MV-4-11 (cell line): Measurements from ENCODE around the gene NEK9.
A peak's percentile ranks its signal among the peaks of the same experiment; 100 is the strongest.

ENCODE experiments used
- DNase-seq: peaks from one replicate; lab custom pipeline; 2025; lab: John Stamatoyannopoulos, UW

Gene NEK9

GRCh38 chr14:75144944-75145343, 18.1 kb upstream of the NEK9 start:
- DNase-seq, result peak; percentile 79

- no peak for DNase-seq
These were observed 17.1 kb upstream of the NEK9 start for GRCh38 chr14:75143761-75144527.

- no peak for DNase-seq
These were observed 15.6 kb upstream of the NEK9 start for GRCh38 chr14:75142494-75142893.

GRCh38 chr14:75141967-75142366, 15.1 kb upstream of the NEK9 start:
- peak; percentile 28 for DNase-seq

- DNase-seq, result no peak
These were observed 14.2 kb upstream of the NEK9 start for GRCh38 chr14:75141062-75141461.

- no peak for DNase-seq
These were observed 13.8 kb upstream of the NEK9 start for GRCh38 chr14:75140620-75141019.

GRCh38 chr14:75139185-75139584, 12.3 kb upstream of the NEK9 start:
- no peak for DNase-seq

GRCh38 chr14:75138492-75138891, 11.6 kb upstream of the NEK9 start:
- peak; percentile 85 for DNase-seq

- DNase-seq, result no peak
These were observed 7.8 kb upstream of the NEK9 start for GRCh38 chr14:75134644-75135043.

GRCh38 chr14:75133597-75133996, 6.7 kb upstream of the NEK9 start:
- DNase-seq, result no peak

- DNase-seq, result peak; percentile 70
These were observed 5.7 kb upstream of the NEK9 start for GRCh38 chr14:75132382-75133086.

- DNase-seq, result no peak
These were observed 1.7 kb upstream of the NEK9 start for GRCh38 chr14:75128596-75128990.

- no peak for DNase-seq
These were observed 1.2 kb upstream of the NEK9 start for GRCh38 chr14:75127903-75128595.

- peak; percentile 21 for DNase-seq
These were observed 599 bp upstream of the NEK9 start for GRCh38 chr14:75127474-75127820.

- peak; percentile 29 for DNase-seq
These were observed 715 bp downstream of the NEK9 start for GRCh38 chr14:75126121-75126544.

- peak; percentile 33 for DNase-seq
These were observed 1.2 kb downstream of the NEK9 start for GRCh38 chr14:75125617-75126016.

GRCh38 chr14:75123991-75124390, 2.9 kb downstream of the NEK9 start:
- DNase-seq, result peak; percentile 49

- DNase-seq, result no peak
These were observed 5.3 kb downstream of the NEK9 start for GRCh38 chr14:75121552-75121951.

- DNase-seq, result peak; percentile 51
These were observed 6.1 kb downstream of the NEK9 start for GRCh38 chr14:75120541-75121291.

GRCh38 chr14:75119056-75119455, 7.8 kb downstream of the NEK9 start:
- DNase-seq, result no peak

- no peak for DNase-seq
These were observed 12.8 kb downstream of the NEK9 start for GRCh38 chr14:75113932-75114539.

- no peak for DNase-seq
These were observed 17.0 kb downstream of the NEK9 start for GRCh38 chr14:75109877-75110276.
